SK-N-SH treated with all-trans-retinoic acid at 6 μM for 48 hours (cell line): ENCODE data around the gene DFFB.
"Not testable (repeated sequence)": the region's sequence is repeated elsewhere in the genome, so short reads cannot be mapped to it uniquely, and the experiment has no call there.

Source experiments
- ATAC-seq: fragments of 200-7000 bp; cut with Tn5 transposase; 3 replicates; pipeline ENCODE4 v1.9.1; 2020; ENCODE audit warnings: mild to moderate bottlenecking, moderate library complexity
- ARNTL ChIP-seq: fragments of 450-650 bp; formaldehyde crosslinking; IDR thresholded peaks from 2 replicates; pipeline ENCODE4 v1.5.0; 2020; ENCODE audit warnings: low read depth, mild to moderate bottlenecking, moderate library complexity, borderline replicate concordance
- BACH2 ChIP-seq: fragments of 250-450 bp; sonication (Bioruptor Pico); IDR thresholded peaks from 2 replicates; pipeline ENCODE4 v1.9.0; 2021; ENCODE audit warnings: mild to moderate bottlenecking, borderline replicate concordance
- ESRRG ChIP-seq: fragments of 250-450 bp; sonication (Bioruptor Pico); IDR thresholded peaks from 2 replicates; pipeline ENCODE4 v1.6.1; 2021; ENCODE audit warnings: mild to moderate bottlenecking
- GLIS3 ChIP-seq: fragments of 250-450 bp; sonication (Bioruptor Pico); IDR thresholded peaks from 2 replicates; pipeline ENCODE4 v1.5.0; 2020; ENCODE audit warnings: mild to moderate bottlenecking, moderate library complexity
- ISL1 ChIP-seq: fragments of 250-450 bp; sonication (Bioruptor Pico); IDR thresholded peaks from 2 replicates; pipeline ENCODE4 v2.1.2; 2022; ENCODE audit warnings: mild to moderate bottlenecking, moderate library complexity
- OSR1 ChIP-seq: fragments of 250-450 bp; sonication (Bioruptor Pico); IDR thresholded peaks from 2 replicates; pipeline ENCODE4 v1.8.0; 2022; ENCODE audit warnings: moderate library complexity, mild to moderate bottlenecking, inconsistent platforms
- PPARA ChIP-seq: fragments of 250-450 bp; sonication (Bioruptor Pico); IDR thresholded peaks from 2 replicates; pipeline ENCODE4 v1.5.0; 2020; ENCODE audit warnings: mild to moderate bottlenecking, borderline replicate concordance
- SNAI2 ChIP-seq: fragments of 250-450 bp; sonication (Bioruptor Pico); IDR thresholded peaks from 2 replicates; pipeline ENCODE4 v1.5.0; 2020; ENCODE audit warnings: mild to moderate bottlenecking, moderate library complexity
- TCF4 ChIP-seq: fragments of 250-450 bp; sonication (Bioruptor Pico); IDR thresholded peaks from 2 replicates; pipeline ENCODE4 v1.8.0; 2021; ENCODE audit warnings: mild to moderate bottlenecking, moderate library complexity, borderline replicate concordance
- ZC3H10 ChIP-seq: fragments of 250-450 bp; sonication (Bioruptor Pico); IDR thresholded peaks from 2 replicates; pipeline ENCODE4 v1.5.1; 2021; ENCODE audit warnings: mild to moderate bottlenecking, moderate library complexity
- ZFP3 ChIP-seq: fragments of 250-450 bp; sonication (Bioruptor Pico); IDR thresholded peaks from 2 replicates; pipeline ENCODE4 v1.5.0; 2020; ENCODE audit warnings: mild to moderate bottlenecking, moderate library complexity
- ZFP30 ChIP-seq: fragments of 450-650 bp; formaldehyde crosslinking; IDR thresholded peaks from 2 replicates; pipeline ENCODE4 v1.5.0; 2022; ENCODE audit warnings: mild to moderate bottlenecking, moderate library complexity
- ZNF565 ChIP-seq: fragments of 450-650 bp; formaldehyde crosslinking; conservative IDR thresholded peaks from 2 replicates; pipeline ENCODE4 v1.5.0; 2020; ENCODE audit warnings: low read depth, mild to moderate bottlenecking, moderate library complexity
- ZNF70 ChIP-seq: fragments of 450-650 bp; formaldehyde crosslinking; IDR thresholded peaks from 2 replicates; pipeline ENCODE4 v1.5.0; 2020; ENCODE audit warnings: mild to moderate bottlenecking, moderate library complexity
- ZNF8 ChIP-seq: fragments of 450-650 bp; formaldehyde crosslinking; IDR thresholded peaks from 2 replicates; pipeline ENCODE4 v1.5.0; 2020; ENCODE audit warnings: mild to moderate bottlenecking, moderate library complexity
- TF ChIP-seq, protein P1 (sequence below): fragments of 250-450 bp; sonication (Bioruptor Pico); IDR thresholded peaks from 2 replicates; pipeline ENCODE4 v1.5.0; 2020; ENCODE audit warnings: mild to moderate bottlenecking, moderate library complexity
- TF ChIP-seq, protein P2 (sequence below): fragments of 250-450 bp; sonication (Bioruptor Pico); IDR thresholded peaks from 2 replicates; pipeline ENCODE4 v1.8.0; 2021; ENCODE audit warnings: low read depth, mild to moderate bottlenecking, moderate library complexity, borderline replicate concordance
- TF ChIP-seq, protein P3 (sequence below): fragments of 250-450 bp; sonication (Bioruptor Pico); IDR thresholded peaks from 2 replicates; pipeline ENCODE4 v1.5.1; 2021; ENCODE audit warnings: mild to moderate bottlenecking, moderate library complexity
- TF ChIP-seq, protein P4 (sequence below): fragments of 250-450 bp; sonication (Bioruptor Pico); IDR thresholded peaks from 2 replicates; pipeline ENCODE4 v1.8.0; 2020; ENCODE audit warnings: mild to moderate bottlenecking, moderate library complexity, borderline replicate concordance
- TF ChIP-seq, protein P5 (sequence below): fragments of 250-450 bp; sonication (Bioruptor Pico); IDR thresholded peaks from 2 replicates; pipeline ENCODE4 v1.5.1; 2020; ENCODE audit warnings: low read depth, mild to moderate bottlenecking, moderate library complexity

The DFFB gene

DNA sequence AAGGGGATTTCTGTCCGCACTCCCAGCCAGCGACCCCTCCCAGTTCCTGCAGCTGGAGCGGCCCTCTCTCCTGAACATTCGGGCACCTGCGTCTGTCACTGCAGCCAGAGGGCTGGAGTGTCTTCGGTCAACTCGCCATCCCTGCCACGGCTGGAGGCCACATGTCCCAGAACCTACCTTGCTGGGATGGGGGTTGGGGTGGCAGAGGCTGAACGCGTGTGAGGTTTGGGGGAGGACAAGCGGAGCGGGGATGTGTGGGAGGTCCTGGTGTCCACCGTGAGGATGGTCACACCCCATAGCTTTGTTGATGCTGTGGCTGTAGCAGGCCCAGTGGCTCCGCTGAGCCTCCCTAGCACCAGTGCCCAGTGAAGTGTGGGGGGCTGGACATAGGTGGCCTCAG is 57.6 kb downstream of the DFFB start:
- TF ChIP-seq, protein P1, sequence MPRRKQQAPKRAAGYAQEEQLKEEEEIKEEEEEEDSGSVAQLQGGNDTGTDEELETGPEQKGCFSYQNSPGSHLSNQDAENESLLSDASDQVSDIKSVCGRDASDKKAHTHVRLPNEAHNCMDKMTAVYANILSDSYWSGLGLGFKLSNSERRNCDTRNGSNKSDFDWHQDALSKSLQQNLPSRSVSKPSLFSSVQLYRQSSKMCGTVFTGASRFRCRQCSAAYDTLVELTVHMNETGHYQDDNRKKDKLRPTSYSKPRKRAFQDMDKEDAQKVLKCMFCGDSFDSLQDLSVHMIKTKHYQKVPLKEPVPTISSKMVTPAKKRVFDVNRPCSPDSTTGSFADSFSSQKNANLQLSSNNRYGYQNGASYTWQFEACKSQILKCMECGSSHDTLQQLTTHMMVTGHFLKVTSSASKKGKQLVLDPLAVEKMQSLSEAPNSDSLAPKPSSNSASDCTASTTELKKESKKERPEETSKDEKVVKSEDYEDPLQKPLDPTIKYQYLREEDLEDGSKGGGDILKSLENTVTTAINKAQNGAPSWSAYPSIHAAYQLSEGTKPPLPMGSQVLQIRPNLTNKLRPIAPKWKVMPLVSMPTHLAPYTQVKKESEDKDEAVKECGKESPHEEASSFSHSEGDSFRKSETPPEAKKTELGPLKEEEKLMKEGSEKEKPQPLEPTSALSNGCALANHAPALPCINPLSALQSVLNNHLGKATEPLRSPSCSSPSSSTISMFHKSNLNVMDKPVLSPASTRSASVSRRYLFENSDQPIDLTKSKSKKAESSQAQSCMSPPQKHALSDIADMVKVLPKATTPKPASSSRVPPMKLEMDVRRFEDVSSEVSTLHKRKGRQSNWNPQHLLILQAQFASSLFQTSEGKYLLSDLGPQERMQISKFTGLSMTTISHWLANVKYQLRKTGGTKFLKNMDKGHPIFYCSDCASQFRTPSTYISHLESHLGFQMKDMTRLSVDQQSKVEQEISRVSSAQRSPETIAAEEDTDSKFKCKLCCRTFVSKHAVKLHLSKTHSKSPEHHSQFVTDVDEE (CRISPR knock-in tag) = no peak
- no peak for TF ChIP-seq ZNF8 (CRISPR knock-in tag)
- no peak for ATAC-seq

DNA sequence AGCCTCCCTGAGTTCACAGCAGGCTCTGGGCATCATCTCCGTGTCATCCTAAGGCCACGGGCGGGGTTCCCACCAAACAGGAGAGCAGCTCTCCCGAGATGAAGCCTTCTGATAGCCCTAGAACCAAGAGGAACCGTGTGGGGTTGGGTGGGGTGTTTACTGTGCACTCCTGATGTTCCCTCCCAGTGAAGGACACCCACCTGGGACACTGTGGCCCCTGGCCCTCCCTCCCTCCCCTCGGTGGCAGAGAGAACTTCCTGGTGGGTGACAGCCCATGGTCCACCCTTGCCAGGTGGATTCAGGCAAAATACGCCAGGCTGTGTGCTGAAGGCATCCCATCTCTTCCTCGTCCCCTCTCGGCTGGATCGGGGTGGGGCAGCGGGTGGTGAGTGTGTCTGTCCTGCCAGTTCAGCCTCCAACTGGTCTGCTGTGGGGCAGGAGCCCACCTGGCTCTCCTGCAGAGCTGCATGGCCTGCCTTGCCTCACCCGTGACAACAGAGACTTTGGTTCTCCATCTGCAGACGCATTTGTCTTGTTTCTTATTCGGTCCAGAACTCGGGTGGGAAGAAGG is 58.4 kb downstream of the DFFB start:
- TF ChIP-seq ZNF8 (CRISPR knock-in tag) (no peak), PPARA (CRISPR knock-in tag) (no peak), GLIS3 (CRISPR knock-in tag) (no peak), ESRRG (CRISPR knock-in tag) (no peak), ZC3H10 (no peak), OSR1 (CRISPR knock-in tag) (no peak)
- TF ChIP-seq, protein P2, sequence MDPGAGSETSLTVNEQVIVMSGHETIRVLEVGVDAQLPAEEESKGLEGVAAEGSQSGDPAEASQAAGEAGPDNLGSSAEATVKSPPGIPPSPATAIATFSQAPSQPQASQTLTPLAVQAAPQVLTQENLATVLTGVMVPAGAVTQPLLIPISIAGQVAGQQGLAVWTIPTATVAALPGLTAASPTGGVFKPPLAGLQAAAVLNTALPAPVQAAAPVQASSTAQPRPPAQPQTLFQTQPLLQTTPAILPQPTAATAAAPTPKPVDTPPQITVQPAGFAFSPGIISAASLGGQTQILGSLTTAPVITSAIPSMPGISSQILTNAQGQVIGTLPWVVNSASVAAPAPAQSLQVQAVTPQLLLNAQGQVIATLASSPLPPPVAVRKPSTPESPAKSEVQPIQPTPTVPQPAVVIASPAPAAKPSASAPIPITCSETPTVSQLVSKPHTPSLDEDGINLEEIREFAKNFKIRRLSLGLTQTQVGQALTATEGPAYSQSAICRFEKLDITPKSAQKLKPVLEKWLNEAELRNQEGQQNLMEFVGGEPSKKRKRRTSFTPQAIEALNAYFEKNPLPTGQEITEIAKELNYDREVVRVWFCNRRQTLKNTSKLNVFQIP (CRISPR knock-in tag) = no peak
- TF ChIP-seq, protein P1 (CRISPR knock-in tag) = no peak

DNA sequence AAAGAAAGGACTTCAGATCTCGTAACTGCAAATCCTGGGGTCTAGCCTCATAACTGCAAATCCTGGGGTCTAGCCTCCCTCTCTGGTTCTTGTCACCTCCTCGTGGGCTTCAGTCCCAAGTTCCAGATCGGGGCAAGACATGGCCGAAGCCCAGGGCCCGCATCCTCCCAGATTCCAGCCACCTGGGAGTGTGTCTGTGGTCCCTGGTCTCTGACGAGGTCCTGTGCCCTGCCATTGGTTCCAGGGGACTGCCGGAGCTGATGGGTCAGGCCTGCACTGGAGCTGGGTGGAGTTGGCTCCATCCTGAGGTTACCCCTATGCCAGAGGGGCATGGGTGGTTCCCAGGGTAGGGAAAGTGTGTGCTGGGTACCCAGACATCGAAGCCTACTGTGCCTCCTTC is 60.5 kb downstream of the DFFB start:
- ATAC-seq = no peak
- TF ChIP-seq OSR1 (CRISPR knock-in tag) (no peak), GLIS3 (CRISPR knock-in tag) (no peak), ESRRG (CRISPR knock-in tag) (no peak), TCF4 (CRISPR knock-in tag) (no peak), ZFP30 (CRISPR knock-in tag) (no peak), PPARA (CRISPR knock-in tag) (no peak), ZNF565 (CRISPR knock-in tag) (no peak), ZNF8 (CRISPR knock-in tag) (no peak), SNAI2 (CRISPR knock-in tag) (no peak), ZFP3 (CRISPR knock-in tag) (no peak), BACH2 (no peak), ISL1 (CRISPR knock-in tag) (no peak), ZNF70 (CRISPR knock-in tag) (no peak), ARNTL (CRISPR knock-in tag) (no peak)
- TF ChIP-seq, protein P3, sequence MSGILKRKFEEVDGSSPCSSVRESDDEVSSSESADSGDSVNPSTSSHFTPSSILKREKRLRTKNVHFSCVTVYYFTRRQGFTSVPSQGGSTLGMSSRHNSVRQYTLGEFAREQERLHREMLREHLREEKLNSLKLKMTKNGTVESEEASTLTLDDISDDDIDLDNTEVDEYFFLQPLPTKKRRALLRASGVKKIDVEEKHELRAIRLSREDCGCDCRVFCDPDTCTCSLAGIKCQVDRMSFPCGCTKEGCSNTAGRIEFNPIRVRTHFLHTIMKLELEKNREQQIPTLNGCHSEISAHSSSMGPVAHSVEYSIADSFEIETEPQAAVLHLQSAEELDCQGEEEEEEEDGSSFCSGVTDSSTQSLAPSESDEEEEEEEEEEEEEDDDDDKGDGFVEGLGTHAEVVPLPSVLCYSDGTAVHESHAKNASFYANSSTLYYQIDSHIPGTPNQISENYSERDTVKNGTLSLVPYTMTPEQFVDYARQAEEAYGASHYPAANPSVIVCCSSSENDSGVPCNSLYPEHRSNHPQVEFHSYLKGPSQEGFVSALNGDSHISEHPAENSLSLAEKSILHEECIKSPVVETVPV (CRISPR knock-in tag) = no peak
- TF ChIP-seq, protein P4, sequence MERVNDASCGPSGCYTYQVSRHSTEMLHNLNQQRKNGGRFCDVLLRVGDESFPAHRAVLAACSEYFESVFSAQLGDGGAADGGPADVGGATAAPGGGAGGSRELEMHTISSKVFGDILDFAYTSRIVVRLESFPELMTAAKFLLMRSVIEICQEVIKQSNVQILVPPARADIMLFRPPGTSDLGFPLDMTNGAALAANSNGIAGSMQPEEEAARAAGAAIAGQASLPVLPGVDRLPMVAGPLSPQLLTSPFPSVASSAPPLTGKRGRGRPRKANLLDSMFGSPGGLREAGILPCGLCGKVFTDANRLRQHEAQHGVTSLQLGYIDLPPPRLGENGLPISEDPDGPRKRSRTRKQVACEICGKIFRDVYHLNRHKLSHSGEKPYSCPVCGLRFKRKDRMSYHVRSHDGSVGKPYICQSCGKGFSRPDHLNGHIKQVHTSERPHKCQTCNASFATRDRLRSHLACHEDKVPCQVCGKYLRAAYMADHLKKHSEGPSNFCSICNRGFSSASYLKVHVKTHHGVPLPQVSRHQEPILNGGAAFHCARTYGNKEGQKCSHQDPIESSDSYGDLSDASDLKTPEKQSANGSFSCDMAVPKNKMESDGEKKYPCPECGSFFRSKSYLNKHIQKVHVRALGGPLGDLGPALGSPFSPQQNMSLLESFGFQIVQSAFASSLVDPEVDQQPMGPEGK (CRISPR knock-in tag) = no peak
- TF ChIP-seq, protein P5, sequence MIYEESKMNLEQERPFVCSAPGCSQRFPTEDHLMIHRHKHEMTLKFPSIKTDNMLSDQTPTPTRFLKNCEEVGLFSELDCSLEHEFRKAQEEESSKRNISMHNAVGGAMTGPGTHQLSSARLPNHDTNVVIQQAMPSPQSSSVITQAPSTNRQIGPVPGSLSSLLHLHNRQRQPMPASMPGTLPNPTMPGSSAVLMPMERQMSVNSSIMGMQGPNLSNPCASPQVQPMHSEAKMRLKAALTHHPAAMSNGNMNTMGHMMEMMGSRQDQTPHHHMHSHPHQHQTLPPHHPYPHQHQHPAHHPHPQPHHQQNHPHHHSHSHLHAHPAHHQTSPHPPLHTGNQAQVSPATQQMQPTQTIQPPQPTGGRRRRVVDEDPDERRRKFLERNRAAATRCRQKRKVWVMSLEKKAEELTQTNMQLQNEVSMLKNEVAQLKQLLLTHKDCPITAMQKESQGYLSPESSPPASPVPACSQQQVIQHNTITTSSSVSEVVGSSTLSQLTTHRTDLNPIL (CRISPR knock-in tag) = no peak

More for the DNA sequence above, 58.4 kb downstream of the DFFB start:
- no peak for ATAC-seq

DNA sequence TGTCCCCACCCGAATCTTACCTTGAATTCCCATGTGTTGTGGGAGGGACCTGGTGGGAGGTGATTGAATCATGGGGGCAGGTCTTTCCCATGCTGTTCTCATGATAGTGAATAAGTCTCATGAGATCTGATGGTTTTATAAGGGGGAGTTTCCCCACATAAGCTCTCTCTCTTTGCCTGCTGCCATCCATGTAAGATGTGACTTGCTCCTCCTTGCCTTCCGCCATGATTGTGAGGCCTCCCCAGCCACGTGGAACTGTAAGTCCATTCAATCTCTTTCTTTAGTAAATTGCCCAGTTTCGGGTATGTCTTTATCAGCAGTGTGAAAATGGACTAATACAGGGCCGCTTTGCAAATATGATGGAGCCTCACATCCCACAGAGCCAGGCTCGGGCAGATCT is 61.1 kb downstream of the DFFB start:
- not testable (repeated sequence) for ATAC-seq
